GM10266 (cell line): ENCODE data around the gene PRPF39.
"Not testable (repeated sequence)": the region's sequence is repeated elsewhere in the genome, so short reads cannot be mapped to it uniquely, and the experiment has no call there.

Experiments used
- DNase-seq: peaks from one replicate; pipeline ENCODE4 v3.0.0; 2012; ENCODE audit errors: extremely low spot score
- TF ChIP-seq, protein P1 (sequence below): IDR thresholded peaks from 2 replicates; pipeline ENCODE4 v1.5.1; 2012; ENCODE audit warnings: mild to moderate bottlenecking, low read depth; ENCODE audit not compliant: control insufficient read depth, insufficient read depth; ENCODE audit errors: missing control alignments

Gene PRPF39

DNA sequence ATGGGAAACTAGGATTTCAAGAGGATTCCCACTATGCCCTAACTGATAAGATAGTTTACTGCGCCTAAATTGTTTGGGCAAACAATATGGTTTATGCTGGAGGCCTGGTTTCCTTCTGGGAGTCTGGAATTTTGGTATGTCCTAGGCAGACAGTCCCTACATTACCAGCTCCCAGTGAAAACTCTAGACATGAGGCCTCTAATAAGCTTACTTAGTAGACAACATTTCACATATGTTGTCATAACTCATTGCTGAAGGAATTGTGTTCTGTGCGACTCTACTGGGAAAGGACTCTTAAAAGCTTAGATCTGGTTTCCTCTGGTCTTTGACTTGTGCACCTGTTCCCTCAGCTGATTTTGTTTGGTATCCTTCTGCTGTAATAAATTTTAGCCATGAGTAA is 18.0 kb upstream of the PRPF39 start:
- no peak for DNase-seq
- TF ChIP-seq, protein P1, sequence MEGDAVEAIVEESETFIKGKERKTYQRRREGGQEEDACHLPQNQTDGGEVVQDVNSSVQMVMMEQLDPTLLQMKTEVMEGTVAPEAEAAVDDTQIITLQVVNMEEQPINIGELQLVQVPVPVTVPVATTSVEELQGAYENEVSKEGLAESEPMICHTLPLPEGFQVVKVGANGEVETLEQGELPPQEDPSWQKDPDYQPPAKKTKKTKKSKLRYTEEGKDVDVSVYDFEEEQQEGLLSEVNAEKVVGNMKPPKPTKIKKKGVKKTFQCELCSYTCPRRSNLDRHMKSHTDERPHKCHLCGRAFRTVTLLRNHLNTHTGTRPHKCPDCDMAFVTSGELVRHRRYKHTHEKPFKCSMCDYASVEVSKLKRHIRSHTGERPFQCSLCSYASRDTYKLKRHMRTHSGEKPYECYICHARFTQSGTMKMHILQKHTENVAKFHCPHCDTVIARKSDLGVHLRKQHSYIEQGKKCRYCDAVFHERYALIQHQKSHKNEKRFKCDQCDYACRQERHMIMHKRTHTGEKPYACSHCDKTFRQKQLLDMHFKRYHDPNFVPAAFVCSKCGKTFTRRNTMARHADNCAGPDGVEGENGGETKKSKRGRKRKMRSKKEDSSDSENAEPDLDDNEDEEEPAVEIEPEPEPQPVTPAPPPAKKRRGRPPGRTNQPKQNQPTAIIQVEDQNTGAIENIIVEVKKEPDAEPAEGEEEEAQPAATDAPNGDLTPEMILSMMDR: no peak

DNA sequence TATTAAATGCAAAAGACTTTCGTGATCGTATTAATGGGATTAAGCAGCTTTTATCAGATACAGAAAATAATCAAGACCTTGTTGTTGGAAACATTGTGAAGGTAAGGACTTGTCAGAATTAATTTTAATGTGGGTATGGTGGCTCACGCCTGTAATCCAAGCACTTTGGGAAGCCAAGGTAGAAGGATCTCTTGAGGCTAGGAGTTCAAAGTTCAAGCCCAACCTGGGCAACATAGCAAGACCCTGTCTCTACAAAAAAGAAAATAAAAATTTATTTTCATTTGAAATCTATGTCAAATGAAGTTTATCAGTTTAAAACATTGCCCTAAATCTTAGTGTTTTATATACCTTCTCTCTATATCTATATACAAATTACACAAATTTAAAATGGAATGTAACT is 17.2 kb upstream of the PRPF39 start:
- TF ChIP-seq, protein P1: no peak
- DNase-seq: no peak

DNA sequence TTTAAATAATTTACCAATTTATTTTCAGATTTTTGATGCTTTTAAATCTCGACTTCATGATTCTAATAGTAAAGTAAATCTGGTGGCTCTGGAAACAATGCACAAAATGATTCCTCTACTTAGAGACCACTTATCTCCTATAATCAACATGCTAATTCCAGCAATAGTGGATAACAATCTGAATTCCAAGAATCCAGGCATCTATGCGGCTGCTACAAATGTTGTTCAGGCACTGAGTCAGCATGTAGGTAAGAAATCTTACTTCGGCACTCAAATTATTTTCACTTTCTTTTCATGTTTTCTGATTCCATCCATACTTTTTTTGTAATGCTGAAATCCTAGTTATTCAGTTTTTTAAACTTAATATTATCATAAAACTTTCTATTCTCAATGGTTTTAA is 15.5 kb upstream of the PRPF39 start:
- TF ChIP-seq, protein P1: no peak
- DNase-seq: no peak

DNA sequence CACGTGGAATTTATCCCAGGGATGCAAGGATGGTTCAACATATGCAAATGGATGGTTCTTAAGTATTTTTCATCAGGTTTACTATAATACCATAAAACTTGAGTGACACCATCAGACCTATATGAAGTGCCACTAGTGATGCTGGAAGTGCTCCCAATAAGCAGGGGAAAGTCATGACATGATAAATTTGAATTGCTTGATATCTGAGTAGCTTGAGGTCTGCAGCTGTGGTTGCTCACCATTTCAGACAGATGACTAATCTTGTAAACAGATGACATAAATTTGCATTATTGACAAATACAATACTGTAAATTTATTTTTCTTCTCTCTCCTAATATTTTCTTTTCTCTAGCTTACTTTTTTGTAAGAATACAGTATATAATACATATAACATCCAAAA is 13.7 kb upstream of the PRPF39 start:
- TF ChIP-seq, protein P1: no peak
- no peak for DNase-seq

DNA sequence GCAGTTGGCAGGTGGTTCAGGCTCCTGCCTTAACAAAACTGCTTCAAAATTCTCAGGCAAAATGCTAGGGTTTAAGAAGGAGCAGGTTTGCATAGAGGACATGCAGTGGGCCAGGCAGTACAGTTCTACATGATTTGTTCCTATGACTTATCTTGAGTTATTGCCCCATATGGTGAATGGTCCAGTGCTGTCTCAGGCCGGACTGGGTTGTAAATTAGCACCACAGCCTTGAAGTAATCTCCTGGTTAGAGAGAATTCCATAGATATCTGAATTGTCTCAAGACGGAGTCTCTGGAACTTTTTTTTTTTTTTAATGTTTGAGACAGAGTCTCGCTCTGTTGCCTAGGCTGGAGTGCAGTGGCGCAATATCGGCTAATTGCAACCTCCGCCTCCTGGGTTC is 11.8 kb upstream of the PRPF39 start:
- TF ChIP-seq, protein P1: no peak
- no peak for DNase-seq

DNA sequence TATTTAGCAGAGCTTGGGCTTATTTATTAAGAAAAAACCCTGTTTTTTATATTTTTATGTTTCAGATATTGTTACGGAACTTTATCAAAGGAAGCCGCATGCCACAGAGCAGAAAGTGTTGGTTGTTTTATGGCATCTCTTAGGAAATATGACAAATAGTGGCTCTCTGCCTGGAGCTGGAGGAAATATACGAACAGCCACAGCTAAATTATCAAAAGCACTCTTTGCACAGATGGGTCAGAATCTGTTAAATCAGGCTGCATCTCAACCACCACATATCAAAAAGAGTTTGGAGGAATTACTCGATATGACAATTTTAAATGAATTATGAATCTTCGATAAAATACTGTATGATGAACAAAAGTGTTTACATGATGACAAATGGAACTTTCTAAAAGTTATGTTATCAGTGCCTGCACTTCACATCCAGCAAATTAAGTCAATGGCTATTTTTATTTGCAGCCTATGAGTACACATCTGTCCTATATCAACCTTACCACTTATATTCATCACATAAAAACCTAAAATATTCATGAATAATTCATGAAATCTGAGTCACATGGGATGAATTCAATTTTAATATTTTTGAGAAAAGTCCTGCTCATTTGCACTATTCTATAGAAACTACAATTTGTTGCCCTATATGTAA is 10.6 kb upstream of the PRPF39 start:
- DNase-seq: no peak
- TF ChIP-seq, protein P1: no peak

DNA sequence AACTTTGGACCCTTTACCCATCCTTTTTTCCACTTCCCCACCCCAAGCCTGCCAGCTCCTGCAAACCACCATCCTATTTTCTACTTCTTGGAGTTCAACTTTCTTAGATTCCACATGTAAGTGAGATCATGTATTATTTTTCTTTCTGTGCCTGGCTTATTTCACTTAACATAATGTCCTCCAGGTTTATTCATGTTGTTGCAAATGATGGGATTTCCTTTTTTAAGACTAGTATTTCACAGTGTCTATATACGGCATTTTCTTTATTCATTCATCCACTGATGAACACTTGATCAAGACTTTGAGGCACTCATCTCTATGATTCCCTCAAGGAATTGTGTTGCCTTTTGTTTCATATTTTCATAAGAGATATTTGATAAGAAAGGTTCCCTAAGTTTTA is 5.6 kb upstream of the PRPF39 start:
- DNase-seq: no peak
- TF ChIP-seq, protein P1: no peak

DNA sequence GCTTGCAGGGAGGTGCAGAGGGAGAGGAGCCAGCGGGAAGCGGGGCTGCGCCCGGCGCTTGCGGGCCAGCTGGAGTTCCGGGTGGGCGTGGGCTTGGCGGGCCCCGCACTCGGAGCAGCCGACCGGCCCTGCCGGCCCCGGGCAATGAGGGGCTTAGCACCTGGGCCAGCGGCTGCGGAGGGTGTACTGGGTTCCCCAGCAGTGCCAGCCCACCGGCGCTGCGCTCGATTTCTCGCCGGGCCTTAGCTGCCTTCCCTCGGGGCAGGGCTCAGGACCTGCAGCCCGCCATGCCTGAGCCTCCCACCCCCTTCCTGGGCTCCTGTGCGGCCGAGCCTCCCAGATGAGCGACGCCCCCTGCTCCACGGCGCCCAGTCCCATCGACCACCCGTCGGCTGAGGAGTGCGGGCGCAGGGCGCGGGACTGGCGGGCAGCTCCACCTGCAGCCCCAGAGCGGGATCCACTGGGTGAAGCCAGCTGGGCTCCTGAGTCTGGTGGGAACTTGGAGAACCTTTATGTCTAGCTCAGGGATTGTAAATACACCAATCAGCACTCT is 3.4 kb upstream of the PRPF39 start:
- not testable (repeated sequence) for DNase-seq

DNA sequence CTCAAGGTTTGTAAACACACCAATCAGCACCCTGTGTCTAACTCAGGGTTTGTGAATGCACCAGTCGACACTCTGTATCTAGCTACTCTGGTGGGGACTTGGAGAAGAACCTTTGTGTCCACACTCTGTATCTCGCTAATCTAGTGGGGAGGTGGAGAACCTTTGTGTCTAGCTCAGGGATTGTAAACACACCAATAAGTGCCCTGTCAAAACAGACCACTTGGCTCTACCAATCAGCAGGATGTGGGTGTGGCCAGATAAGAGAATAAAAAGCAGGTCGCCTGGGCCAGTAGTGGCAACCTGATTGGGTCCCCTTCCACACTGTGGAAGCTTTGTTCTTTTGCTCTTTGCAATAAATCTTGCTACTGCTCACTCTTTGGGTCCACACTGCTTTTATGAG is 2.8 kb upstream of the PRPF39 start:
- not testable (repeated sequence) for DNase-seq
